Neural cell (in vitro differentiated cells): Measurements from ENCODE around the gene CRYGN. TPM values are rescaled to one million over a fixed set of nuclear protein-coding genes. Genes with fewer than 3 reads are reported as not detected.

ENCODE experiments used
- H2AFZ ChIP-seq: fragments of 200-600, 300-800 bp; sonication (generic), shearing (Covaris generic); 2 replicates; pipeline ENCODE4 v1.6.0; 2014; ENCODE audit warnings: low read depth, mild to moderate bottlenecking, antibody characterized with exemption, low read length, moderate library complexity
- H3F3A ChIP-seq: fragments of 200-600 bp; shearing (Covaris generic); 2 replicates; pipeline ENCODE4 v1.6.1; 2016; ENCODE audit warnings: mild to moderate bottlenecking, moderate library complexity, mixed read lengths, antibody characterized with exemption, low read length; ENCODE audit not compliant: insufficient read depth, poor library complexity, severe bottlenecking
- H3K27ac ChIP-seq: fragments of 200-600, 300-800 bp; sonication (generic), shearing (Covaris generic); 2 replicates; pipeline ENCODE4 v1.5.1; 2014; ENCODE audit warnings: mild to moderate bottlenecking, low read length, moderate library complexity
- H3K27me3 ChIP-seq: fragments of 300-800, 200-600 bp; sonication (generic), shearing (Covaris generic); 2 replicates; pipeline ENCODE4 v1.6.0; 2014; ENCODE audit warnings: mild to moderate bottlenecking, low read depth, low read length, moderate library complexity; ENCODE audit not compliant: insufficient read depth
- H3K36me3 ChIP-seq: fragments of 300-800, 200-600 bp; sonication (generic), shearing (Covaris generic); 2 replicates; pipeline ENCODE4 v1.5.1; 2014; ENCODE audit warnings: mild to moderate bottlenecking, antibody characterized with exemption, low read length, moderate library complexity; ENCODE audit not compliant: insufficient read depth
- H3K4me2 ChIP-seq: fragments of 300-800, 200-600 bp; sonication (generic), shearing (Covaris generic); 2 replicates; pipeline ENCODE4 v1.6.0; 2014; ENCODE audit warnings: mild to moderate bottlenecking, low read length
- H3K4me3 ChIP-seq: fragments of 300-800, 200-600 bp; sonication (generic), shearing (Covaris generic); 2 replicates; pipeline ENCODE4 v1.5.1; 2014; ENCODE audit warnings: mild to moderate bottlenecking, low read length, moderate library complexity
- H3K79me2 ChIP-seq: fragments of 200-600 bp; shearing (Covaris generic); replicated peaks from 2 replicates; pipeline ENCODE4 v1.6.0; 2014; ENCODE audit warnings: mild to moderate bottlenecking, low read length, moderate library complexity; ENCODE audit not compliant: insufficient read depth
- H3K9ac ChIP-seq: fragments of 300-800, 200-600 bp; sonication (generic), shearing (Covaris generic); 2 replicates; pipeline ENCODE4 v1.6.1; 2016; ENCODE audit warnings: mild to moderate bottlenecking, low read length, mixed read lengths
- H3K9me2 ChIP-seq: fragments of 200-600 bp; shearing (Covaris generic); 2 replicates; pipeline ENCODE4 v1.6.1; 2016; ENCODE audit warnings: mild to moderate bottlenecking, low read length, mixed read lengths; ENCODE audit not compliant: insufficient read depth
- H3K9me3 ChIP-seq: fragments of 200-600, 300-800 bp; sonication (generic), shearing (Covaris generic); 2 replicates; pipeline ENCODE4 v1.6.1; 2016; ENCODE audit warnings: mild to moderate bottlenecking, mixed run types, low read length, moderate library complexity, mixed read lengths
- H4K20me1 ChIP-seq: fragments of 200-600 bp; shearing (Covaris generic); 2 replicates; pipeline ENCODE4 v1.6.1; 2016; ENCODE audit warnings: mild to moderate bottlenecking, mixed run types; ENCODE audit not compliant: insufficient read depth
- EP300 ChIP-seq: fragments of 450-650 bp; conservative IDR thresholded peaks from 2 replicates; pipeline ENCODE4 v1.6.1; 2014; ENCODE audit warnings: antibody characterized with exemption, mild to moderate bottlenecking, moderate library complexity; ENCODE audit not compliant: poor library complexity, severe bottlenecking
- EZH2 ChIP-seq: fragments of 200-600, 300-800 bp; shearing (Covaris generic), sonication (generic); IDR thresholded peaks from 2 replicates; pipeline ENCODE4 v1.6.1; 2014; ENCODE audit warnings: antibody characterized with exemption, low read length, borderline replicate concordance, mild to moderate bottlenecking; ENCODE audit not compliant: insufficient read depth, poor library complexity, severe bottlenecking
- MXI1 ChIP-seq: fragments of 450-650 bp; conservative IDR thresholded peaks from 2 replicates; pipeline ENCODE4 v1.6.1; 2014; ENCODE audit warnings: antibody characterized with exemption, mild to moderate bottlenecking; ENCODE audit not compliant: poor library complexity, severe bottlenecking
- POLR2AphosphoS5 ChIP-seq: IDR thresholded peaks from 2 replicates; pipeline ENCODE4 v1.6.1; 2012
- RAD21 ChIP-seq: fragments of 450-650 bp; conservative IDR thresholded peaks from 2 replicates; pipeline ENCODE4 v1.6.1; 2014; ENCODE audit warnings: antibody characterized with exemption, mild to moderate bottlenecking, moderate library complexity
- SMC3 ChIP-seq: fragments of 450-650 bp; conservative IDR thresholded peaks from 2 replicates; pipeline ENCODE4 v1.6.1; 2014; ENCODE audit warnings: antibody characterized with exemption, mild to moderate bottlenecking, moderate library complexity; ENCODE audit not compliant: poor library complexity
- TAF1 ChIP-seq: IDR thresholded peaks from 2 replicates; pipeline ENCODE4 v1.6.1; 2012; ENCODE audit warnings: low read depth
- polyA plus RNA-seq: library from polyadenylated mRNA; depleted of rRNA; stranded (reverse); fragments of >200 nt; gene quantifications from 2 replicates; pipeline ENCODE4 v1.2.3, GENCODE V29; 2014
- TF ChIP-seq, protein P1 (sequence below): IDR thresholded peaks from 2 replicates; pipeline ENCODE4 v1.6.1; 2012; ENCODE audit warnings: borderline replicate concordance
- TF ChIP-seq, protein P2 (sequence below): fragments of 450-650 bp; IDR thresholded peaks from 2 replicates; pipeline ENCODE4 v1.5.1; 2014; ENCODE audit warnings: antibody characterized with exemption, mild to moderate bottlenecking, moderate library complexity; ENCODE audit not compliant: poor library complexity, severe bottlenecking

Gene CRYGN
- polyA plus RNA-seq, 1 donor from 2014 or later = not detected

DNA sequence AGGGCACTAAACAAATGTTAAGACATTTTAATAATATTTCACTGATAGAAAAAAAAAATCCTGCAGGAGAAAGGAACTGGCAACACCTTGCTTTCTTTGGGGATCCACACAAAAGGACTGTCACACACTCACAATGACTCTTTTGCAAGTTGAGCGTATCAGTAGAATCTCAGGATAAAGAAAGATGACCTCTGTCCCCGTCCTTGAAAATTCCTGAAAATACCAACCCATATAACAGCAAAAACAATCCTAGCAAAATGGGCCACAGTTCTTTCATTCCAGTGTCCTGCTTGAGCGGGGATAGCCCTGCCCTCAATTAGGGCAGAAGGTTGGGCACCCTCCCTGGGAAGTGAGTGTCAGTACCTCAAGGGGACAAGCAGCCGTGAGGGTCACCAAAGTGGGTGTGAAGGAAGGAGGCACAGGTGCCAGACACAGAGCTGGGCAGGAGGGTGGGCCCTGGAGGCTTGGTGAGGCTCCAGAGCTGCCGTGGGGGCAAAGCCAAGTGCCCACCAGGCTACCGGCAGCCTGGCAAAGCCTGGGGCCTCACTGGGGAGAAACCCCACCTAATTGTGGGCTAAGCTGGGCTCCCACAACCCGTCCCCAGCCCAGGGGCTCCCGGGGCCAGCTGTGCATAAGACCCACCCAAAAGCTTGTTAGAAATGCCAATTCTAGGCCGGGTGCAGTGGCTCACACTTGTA, 32.9 kb downstream of the CRYGN start:
- H2AFZ ChIP-seq = no peak overlapping the region
- peaks cover 6% of the 10 kb centered on the region for H3K27me3 ChIP-seq
- no peak overlapping the region for H3K9ac ChIP-seq
- no peaks in the 10 kb centered on the region for H3K9me2 ChIP-seq
- H3K36me3 ChIP-seq = no peaks in the 10 kb centered on the region
- no peaks in the 10 kb centered on the region for H3K9me3 ChIP-seq
- H3K4me3 ChIP-seq = peak overlapping the region; percentile 23
- no peak overlapping the region for H3K27ac ChIP-seq
- no peaks in the 10 kb centered on the region for H3F3A ChIP-seq
- H4K20me1 ChIP-seq = no peaks in the 10 kb centered on the region
- TF ChIP-seq RAD21 (no peak), EZH2 (no peak), MXI1 (no peak), TAF1 (no peak), POLR2AphosphoS5 (no peak), SMC3 (no peak), EP300 (no peak)
- TF ChIP-seq, protein P1, sequence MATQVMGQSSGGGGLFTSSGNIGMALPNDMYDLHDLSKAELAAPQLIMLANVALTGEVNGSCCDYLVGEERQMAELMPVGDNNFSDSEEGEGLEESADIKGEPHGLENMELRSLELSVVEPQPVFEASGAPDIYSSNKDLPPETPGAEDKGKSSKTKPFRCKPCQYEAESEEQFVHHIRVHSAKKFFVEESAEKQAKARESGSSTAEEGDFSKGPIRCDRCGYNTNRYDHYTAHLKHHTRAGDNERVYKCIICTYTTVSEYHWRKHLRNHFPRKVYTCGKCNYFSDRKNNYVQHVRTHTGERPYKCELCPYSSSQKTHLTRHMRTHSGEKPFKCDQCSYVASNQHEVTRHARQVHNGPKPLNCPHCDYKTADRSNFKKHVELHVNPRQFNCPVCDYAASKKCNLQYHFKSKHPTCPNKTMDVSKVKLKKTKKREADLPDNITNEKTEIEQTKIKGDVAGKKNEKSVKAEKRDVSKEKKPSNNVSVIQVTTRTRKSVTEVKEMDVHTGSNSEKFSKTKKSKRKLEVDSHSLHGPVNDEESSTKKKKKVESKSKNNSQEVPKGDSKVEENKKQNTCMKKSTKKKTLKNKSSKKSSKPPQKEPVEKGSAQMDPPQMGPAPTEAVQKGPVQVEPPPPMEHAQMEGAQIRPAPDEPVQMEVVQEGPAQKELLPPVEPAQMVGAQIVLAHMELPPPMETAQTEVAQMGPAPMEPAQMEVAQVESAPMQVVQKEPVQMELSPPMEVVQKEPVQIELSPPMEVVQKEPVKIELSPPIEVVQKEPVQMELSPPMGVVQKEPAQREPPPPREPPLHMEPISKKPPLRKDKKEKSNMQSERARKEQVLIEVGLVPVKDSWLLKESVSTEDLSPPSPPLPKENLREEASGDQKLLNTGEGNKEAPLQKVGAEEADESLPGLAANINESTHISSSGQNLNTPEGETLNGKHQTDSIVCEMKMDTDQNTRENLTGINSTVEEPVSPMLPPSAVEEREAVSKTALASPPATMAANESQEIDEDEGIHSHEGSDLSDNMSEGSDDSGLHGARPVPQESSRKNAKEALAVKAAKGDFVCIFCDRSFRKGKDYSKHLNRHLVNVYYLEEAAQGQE = no peak
- TF ChIP-seq, protein P2, sequence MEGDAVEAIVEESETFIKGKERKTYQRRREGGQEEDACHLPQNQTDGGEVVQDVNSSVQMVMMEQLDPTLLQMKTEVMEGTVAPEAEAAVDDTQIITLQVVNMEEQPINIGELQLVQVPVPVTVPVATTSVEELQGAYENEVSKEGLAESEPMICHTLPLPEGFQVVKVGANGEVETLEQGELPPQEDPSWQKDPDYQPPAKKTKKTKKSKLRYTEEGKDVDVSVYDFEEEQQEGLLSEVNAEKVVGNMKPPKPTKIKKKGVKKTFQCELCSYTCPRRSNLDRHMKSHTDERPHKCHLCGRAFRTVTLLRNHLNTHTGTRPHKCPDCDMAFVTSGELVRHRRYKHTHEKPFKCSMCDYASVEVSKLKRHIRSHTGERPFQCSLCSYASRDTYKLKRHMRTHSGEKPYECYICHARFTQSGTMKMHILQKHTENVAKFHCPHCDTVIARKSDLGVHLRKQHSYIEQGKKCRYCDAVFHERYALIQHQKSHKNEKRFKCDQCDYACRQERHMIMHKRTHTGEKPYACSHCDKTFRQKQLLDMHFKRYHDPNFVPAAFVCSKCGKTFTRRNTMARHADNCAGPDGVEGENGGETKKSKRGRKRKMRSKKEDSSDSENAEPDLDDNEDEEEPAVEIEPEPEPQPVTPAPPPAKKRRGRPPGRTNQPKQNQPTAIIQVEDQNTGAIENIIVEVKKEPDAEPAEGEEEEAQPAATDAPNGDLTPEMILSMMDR = no peak
- H3K79me2 ChIP-seq = no peaks in the 10 kb centered on the region
- no peak overlapping the region for H3K4me2 ChIP-seq

DNA sequence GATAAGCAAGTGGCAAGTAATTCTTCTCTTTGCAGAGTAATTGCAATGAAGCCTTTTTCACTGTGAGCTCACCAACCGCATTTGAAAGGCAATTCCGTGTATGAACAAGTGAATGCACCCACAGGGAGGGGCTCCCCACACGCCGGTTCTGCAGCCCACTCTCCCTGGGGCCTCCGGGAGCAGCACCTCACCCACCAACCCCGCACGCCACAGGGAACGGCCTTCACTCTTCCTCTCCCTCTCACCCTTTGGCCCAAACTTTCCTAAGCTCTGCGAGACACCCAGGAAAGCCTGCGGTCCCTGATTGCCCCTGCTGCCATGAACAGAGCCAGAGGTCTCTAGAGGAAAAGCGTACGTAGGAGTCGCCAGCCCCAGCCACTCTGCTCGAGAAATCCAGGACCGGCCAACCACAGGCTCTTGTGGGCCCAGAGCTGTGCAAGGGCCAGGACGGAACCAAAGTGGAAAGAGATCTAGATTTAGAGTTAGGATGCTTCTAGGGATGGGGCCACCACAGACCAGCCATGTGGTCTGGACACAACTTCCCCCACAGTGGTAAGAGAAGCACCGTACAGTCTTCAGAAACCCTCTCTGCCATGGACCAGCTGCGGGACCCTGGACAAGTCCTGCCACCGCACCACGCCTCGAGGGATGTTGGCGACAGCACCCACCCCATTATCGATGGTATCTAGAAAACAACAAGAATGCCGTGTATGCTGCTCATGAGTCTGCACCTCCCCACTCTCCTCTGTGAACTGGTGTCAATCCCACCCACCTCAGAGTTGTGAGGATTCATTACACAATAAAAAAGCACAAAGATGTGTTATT, 33.7 kb downstream of the CRYGN start:
- Histone ChIP-seq H3K27ac (no peak overlapping the region), H3K4me2 (no peak overlapping the region), H3K4me3 (no peak overlapping the region), H3K36me3 (no peaks in the 10 kb centered on the region), H2AFZ (no peak overlapping the region), H3K79me2 (no peaks in the 10 kb centered on the region), H3K9me3 (no peaks in the 10 kb centered on the region), H3K27me3 (peaks cover 6% of the 10 kb centered on the region), H3F3A (no peaks in the 10 kb centered on the region), H3K9ac (no peak overlapping the region), H3K9me2 (no peaks in the 10 kb centered on the region), H4K20me1 (no peaks in the 10 kb centered on the region)
- TF ChIP-seq POLR2AphosphoS5 (no peak), TAF1 (no peak), EP300 (no peak), EZH2 (no peak)
